ENCODE results near the gene PXDC1. TPM values are rescaled to one million over a fixed set of nuclear protein-coding genes. Genes with fewer than 3 reads are reported as not detected.

The PXDC1 gene
- total and polyA plus RNA-seq, 4 donors: 24.1 to 106 (median 77.6) TPM

DNA sequence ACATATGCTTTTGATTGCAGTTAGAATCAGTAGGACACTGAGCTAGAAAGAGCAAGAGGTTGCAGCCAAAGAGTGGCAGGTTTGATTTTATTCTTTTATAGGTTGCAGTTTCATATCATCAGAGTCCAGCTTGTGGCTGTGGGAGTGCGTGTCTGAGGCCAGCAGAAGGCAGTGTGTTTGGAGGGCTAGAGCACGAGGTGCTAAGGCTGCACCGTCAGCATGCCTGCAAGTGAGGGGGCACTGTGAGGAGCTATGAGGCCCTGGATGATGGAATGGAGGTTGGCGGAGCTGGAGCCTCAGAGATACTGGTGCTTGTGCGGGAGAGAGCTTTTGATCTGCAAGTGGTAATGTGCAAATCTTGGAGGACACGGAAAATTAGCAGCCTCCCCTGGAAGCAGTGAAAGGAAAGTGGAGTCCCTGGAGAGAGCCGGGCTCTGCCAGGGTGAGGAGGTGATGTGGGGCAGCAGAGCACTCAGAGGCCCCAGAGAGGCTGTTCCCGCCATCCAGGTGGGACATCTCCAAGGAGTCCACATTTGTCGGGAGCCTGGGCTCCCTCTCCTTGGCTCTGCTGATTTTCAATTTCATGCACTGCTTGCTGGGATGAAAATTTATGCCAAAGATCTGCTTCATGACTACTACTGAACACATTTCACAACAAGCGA, 43.6 kb downstream of the PXDC1 start:
- no peak overlapping the region for H3K9ac ChIP-seq (ENCODE audit: low read depth in 1 of 2, low read length in 2 of 2)
- H3K27me3 ChIP-seq (ENCODE audit: control insufficient read depth in 4 of 4, insufficient read depth in 4 of 4, low read length in 3 of 4): no peaks in the 10 kb centered on the region
- no peaks in the 10 kb centered on the region for H3K36me3 ChIP-seq (ENCODE audit: control insufficient read depth in 4 of 4, insufficient read depth in 3 of 4, low read depth in 1 of 4, low read length in 3 of 4)
- WGBS: 95% methylated on average over 10 of the region's 10 CpGs
- TF ChIP-seq NR2F2 (IDR thresholded peaks at IDR 0.05) (no peak), RXRA (IDR thresholded peaks at IDR 0.05) (no peak), SP1 (IDR thresholded peaks at IDR 0.05) (no peak), YY1 (IDR thresholded peaks at IDR 0.05) (no peak), RAD21 (IDR thresholded peaks at IDR 0.05) (no peak), JUND (IDR thresholded peaks at IDR 0.05) (no peak)
- TF ChIP-seq, protein P1, sequence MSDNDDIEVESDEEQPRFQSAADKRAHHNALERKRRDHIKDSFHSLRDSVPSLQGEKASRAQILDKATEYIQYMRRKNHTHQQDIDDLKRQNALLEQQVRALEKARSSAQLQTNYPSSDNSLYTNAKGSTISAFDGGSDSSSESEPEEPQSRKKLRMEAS (IDR thresholded peaks at IDR 0.05): no peak
- TF ChIP-seq, protein P2, sequence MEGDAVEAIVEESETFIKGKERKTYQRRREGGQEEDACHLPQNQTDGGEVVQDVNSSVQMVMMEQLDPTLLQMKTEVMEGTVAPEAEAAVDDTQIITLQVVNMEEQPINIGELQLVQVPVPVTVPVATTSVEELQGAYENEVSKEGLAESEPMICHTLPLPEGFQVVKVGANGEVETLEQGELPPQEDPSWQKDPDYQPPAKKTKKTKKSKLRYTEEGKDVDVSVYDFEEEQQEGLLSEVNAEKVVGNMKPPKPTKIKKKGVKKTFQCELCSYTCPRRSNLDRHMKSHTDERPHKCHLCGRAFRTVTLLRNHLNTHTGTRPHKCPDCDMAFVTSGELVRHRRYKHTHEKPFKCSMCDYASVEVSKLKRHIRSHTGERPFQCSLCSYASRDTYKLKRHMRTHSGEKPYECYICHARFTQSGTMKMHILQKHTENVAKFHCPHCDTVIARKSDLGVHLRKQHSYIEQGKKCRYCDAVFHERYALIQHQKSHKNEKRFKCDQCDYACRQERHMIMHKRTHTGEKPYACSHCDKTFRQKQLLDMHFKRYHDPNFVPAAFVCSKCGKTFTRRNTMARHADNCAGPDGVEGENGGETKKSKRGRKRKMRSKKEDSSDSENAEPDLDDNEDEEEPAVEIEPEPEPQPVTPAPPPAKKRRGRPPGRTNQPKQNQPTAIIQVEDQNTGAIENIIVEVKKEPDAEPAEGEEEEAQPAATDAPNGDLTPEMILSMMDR (IDR thresholded peaks at IDR 0.05; ENCODE audit: low read depth, low read length, missing input control): no peak
- H3K4me1 ChIP-seq (ENCODE audit: control insufficient read depth in 4 of 4, insufficient read depth in 4 of 4, low read length in 3 of 4): no peaks in the 10 kb centered on the region
- H3K4me3 ChIP-seq (ENCODE audit: low read depth in 1 of 3, low read length in 3 of 3): no peak overlapping the region
- no peaks in the 10 kb centered on the region for H3K9me3 ChIP-seq (ENCODE audit: control insufficient read depth in 4 of 4, low read length in 3 of 4)
- no peak for DNase-seq (ENCODE audit: low spot score)
- no peak overlapping the region for H3K27ac ChIP-seq (ENCODE audit: low read depth in 1 of 2, low read length in 2 of 2)

DNA sequence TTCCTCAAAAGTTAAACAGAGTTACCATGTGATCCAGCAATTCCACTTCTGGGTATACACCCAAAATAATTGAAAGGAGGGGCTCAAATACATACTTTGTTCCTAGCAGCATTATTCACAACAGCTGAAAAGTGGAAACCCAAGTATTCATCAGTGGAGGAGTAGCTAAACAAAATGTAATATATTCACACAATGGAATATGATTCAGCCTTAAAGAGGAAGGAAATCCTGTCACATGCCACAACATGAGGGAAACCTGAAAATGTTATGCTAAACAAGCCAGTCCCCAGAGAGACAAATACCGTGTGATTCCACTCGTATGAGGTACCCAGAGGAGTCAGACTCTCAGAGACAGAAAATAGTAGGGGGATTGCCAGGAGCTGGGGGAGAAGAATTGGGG, 44.5 kb downstream of the PXDC1 start:
- H3K4me3 ChIP-seq (ENCODE audit: low read depth in 1 of 3, low read length in 3 of 3): no peak overlapping the region
- H3K4me1 ChIP-seq (ENCODE audit: control insufficient read depth in 4 of 4, insufficient read depth in 4 of 4, low read length in 3 of 4): no peaks in the 10 kb centered on the region
- no peaks in the 10 kb centered on the region for H3K27me3 ChIP-seq (ENCODE audit: control insufficient read depth in 4 of 4, insufficient read depth in 4 of 4, low read length in 3 of 4)
- H3K9me3 ChIP-seq (ENCODE audit: control insufficient read depth in 4 of 4, low read length in 3 of 4): no peaks in the 10 kb centered on the region
- H3K36me3 ChIP-seq (ENCODE audit: control insufficient read depth in 4 of 4, insufficient read depth in 3 of 4, low read depth in 1 of 4, low read length in 3 of 4): no peaks in the 10 kb centered on the region
- no peak for DNase-seq (ENCODE audit: low spot score)
- H3K9ac ChIP-seq (ENCODE audit: low read depth in 1 of 2, low read length in 2 of 2): no peak overlapping the region
- TF ChIP-seq, protein P1 (IDR thresholded peaks at IDR 0.05): no peak
- TF ChIP-seq, protein P3, sequence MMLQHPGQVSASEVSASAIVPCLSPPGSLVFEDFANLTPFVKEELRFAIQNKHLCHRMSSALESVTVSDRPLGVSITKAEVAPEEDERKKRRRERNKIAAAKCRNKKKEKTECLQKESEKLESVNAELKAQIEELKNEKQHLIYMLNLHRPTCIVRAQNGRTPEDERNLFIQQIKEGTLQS (IDR thresholded peaks at IDR 0.05): no peak
- TF ChIP-seq EGR1 (IDR thresholded peaks at IDR 0.05; ENCODE audit: low read depth in 2 of 2) (no peak), RXRA (IDR thresholded peaks at IDR 0.05) (no peak), GABPA (IDR thresholded peaks at IDR 0.05 in 1 of 2, conservative IDR thresholded peaks at IDR 0.05 in 1 of 2) (no peak), TAF1 (conservative IDR thresholded peaks at IDR 0.05) (no peak), FOXA1 (IDR thresholded peaks at IDR 0.05) (no peak), HNF4A (conservative IDR thresholded peaks at IDR 0.05) (no peak), RAD21 (IDR thresholded peaks at IDR 0.05) (no peak)
- WGBS: 79% methylated on average over 2 of the region's 2 CpGs
- H3K27ac ChIP-seq (ENCODE audit: low read depth in 1 of 2, low read length in 2 of 2): no peak overlapping the region

DNA sequence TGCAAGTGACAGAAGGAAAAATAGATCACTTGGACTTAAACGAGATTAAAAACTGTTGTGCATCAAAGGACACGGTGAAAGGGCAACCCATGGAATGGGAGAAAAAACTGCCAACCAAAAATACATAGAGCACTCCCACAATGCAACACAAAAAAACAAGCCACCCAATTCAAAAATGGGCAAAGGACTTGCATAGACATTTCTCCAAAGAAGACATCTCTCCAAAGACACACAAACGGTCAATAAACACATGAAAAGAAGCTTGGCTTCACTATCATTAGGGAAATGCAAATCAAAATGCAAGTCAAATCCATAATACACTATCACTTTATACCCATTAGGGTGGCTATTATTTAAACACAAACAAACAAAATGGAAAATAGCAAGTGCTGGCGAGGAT, 45.0 kb downstream of the PXDC1 start:
- 94% methylated on average over 4 of the region's 4 CpGs for WGBS
- DNase-seq (ENCODE audit: low spot score): no peak
- Histone ChIP-seq H3K9ac (ENCODE audit: low read depth in 1 of 2, low read length in 2 of 2) (no peak overlapping the region), H3K4me1 (ENCODE audit: control insufficient read depth in 4 of 4, insufficient read depth in 4 of 4, low read length in 3 of 4) (no peaks in the 10 kb centered on the region), H3K9me3 (ENCODE audit: control insufficient read depth in 4 of 4, low read length in 3 of 4) (no peaks in the 10 kb centered on the region), H3K36me3 (ENCODE audit: control insufficient read depth in 4 of 4, insufficient read depth in 3 of 4, low read depth in 1 of 4, low read length in 3 of 4) (no peaks in the 10 kb centered on the region), H3K4me3 (ENCODE audit: low read depth in 1 of 3, low read length in 3 of 3) (no peak overlapping the region), H3K27ac (ENCODE audit: low read depth in 1 of 2, low read length in 2 of 2) (no peak overlapping the region), H3K27me3 (ENCODE audit: control insufficient read depth in 4 of 4, insufficient read depth in 4 of 4, low read length in 3 of 4) (no peaks in the 10 kb centered on the region)
- no peak for TF ChIP-seq EGR1 (IDR thresholded peaks at IDR 0.05; ENCODE audit: low read depth in 2 of 2)
- no peak for TF ChIP-seq FOXA2 (IDR thresholded peaks at IDR 0.05)
- no peak for TF ChIP-seq FOXA1 (IDR thresholded peaks at IDR 0.05)
- TF ChIP-seq, protein P4, sequence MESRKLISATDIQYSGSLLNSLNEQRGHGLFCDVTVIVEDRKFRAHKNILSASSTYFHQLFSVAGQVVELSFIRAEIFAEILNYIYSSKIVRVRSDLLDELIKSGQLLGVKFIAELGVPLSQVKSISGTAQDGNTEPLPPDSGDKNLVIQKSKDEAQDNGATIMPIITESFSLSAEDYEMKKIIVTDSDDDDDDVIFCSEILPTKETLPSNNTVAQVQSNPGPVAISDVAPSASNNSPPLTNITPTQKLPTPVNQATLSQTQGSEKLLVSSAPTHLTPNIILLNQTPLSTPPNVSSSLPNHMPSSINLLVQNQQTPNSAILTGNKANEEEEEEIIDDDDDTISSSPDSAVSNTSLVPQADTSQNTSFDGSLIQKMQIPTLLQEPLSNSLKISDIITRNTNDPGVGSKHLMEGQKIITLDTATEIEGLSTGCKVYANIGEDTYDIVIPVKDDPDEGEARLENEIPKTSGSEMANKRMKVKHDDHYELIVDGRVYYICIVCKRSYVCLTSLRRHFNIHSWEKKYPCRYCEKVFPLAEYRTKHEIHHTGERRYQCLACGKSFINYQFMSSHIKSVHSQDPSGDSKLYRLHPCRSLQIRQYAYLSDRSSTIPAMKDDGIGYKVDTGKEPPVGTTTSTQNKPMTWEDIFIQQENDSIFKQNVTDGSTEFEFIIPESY (IDR thresholded peaks at IDR 0.05): no peak
- no peak for TF ChIP-seq HNF4G (IDR thresholded peaks at IDR 0.05)
- TF ChIP-seq, protein P5, sequence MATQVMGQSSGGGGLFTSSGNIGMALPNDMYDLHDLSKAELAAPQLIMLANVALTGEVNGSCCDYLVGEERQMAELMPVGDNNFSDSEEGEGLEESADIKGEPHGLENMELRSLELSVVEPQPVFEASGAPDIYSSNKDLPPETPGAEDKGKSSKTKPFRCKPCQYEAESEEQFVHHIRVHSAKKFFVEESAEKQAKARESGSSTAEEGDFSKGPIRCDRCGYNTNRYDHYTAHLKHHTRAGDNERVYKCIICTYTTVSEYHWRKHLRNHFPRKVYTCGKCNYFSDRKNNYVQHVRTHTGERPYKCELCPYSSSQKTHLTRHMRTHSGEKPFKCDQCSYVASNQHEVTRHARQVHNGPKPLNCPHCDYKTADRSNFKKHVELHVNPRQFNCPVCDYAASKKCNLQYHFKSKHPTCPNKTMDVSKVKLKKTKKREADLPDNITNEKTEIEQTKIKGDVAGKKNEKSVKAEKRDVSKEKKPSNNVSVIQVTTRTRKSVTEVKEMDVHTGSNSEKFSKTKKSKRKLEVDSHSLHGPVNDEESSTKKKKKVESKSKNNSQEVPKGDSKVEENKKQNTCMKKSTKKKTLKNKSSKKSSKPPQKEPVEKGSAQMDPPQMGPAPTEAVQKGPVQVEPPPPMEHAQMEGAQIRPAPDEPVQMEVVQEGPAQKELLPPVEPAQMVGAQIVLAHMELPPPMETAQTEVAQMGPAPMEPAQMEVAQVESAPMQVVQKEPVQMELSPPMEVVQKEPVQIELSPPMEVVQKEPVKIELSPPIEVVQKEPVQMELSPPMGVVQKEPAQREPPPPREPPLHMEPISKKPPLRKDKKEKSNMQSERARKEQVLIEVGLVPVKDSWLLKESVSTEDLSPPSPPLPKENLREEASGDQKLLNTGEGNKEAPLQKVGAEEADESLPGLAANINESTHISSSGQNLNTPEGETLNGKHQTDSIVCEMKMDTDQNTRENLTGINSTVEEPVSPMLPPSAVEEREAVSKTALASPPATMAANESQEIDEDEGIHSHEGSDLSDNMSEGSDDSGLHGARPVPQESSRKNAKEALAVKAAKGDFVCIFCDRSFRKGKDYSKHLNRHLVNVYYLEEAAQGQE (IDR thresholded peaks at IDR 0.05): no peak
- no peak for TF ChIP-seq TAF1 (conservative IDR thresholded peaks at IDR 0.05)
- no peak for TF ChIP-seq GABPA (IDR thresholded peaks at IDR 0.05 in 1 of 2, conservative IDR thresholded peaks at IDR 0.05 in 1 of 2)
- TF ChIP-seq RAD21 (IDR thresholded peaks at IDR 0.05): no peak
- no peak for TF ChIP-seq HNF4A (conservative IDR thresholded peaks at IDR 0.05)
- TF ChIP-seq RXRA (IDR thresholded peaks at IDR 0.05): no peak
- TF ChIP-seq YY1 (IDR thresholded peaks at IDR 0.05): no peak
- TF ChIP-seq SP1 (IDR thresholded peaks at IDR 0.05): no peak
- no peak for TF ChIP-seq JUND (IDR thresholded peaks at IDR 0.05)
- TF ChIP-seq NR2F2 (IDR thresholded peaks at IDR 0.05): no peak
- TF ChIP-seq, protein P3 (IDR thresholded peaks at IDR 0.05): no peak

Data from liver (tissue), 9 donors.